Ascending aorta (tissue), 2 donors: ENCODE results near the gene SLC2A10. TPM values are rescaled to one million over a fixed set of nuclear protein-coding genes. Genes with fewer than 3 reads are reported as not detected.

Experiments
- DNase-seq, 2 donors: peaks; one replicate each; pipeline ENCODE4 v3.0.0-alpha.2; 2019; ENCODE audit warnings: low spot score in 2 of 2
- H3K27ac ChIP-seq, 2 donors: fragments of 200-600 bp; sonication (generic); one replicate each; pipeline ENCODE4 v1.5.1; 2016 to 2017; ENCODE audit warnings: mild to moderate bottlenecking in 1 of 2
- H3K27me3 ChIP-seq: fragments of 200-600 bp; sonication (generic); one replicate; pipeline ENCODE4 v1.5.1; 2017
- H3K36me3 ChIP-seq, 2 donors: fragments of 200-600 bp; sonication (generic); one replicate each; pipeline ENCODE4 v1.5.1; 2016
- H3K4me1 ChIP-seq, 2 donors: fragments of 200-600 bp; sonication (generic); one replicate each; pipeline ENCODE4 v1.5.1; 2016 to 2017; ENCODE audit warnings: mild to moderate bottlenecking in 1 of 2
- H3K4me3 ChIP-seq, 2 donors: fragments of 200-600 bp; sonication (generic); one replicate each; pipeline ENCODE4 v1.5.1; 2016 to 2017; ENCODE audit warnings: mild to moderate bottlenecking in 1 of 2
- H3K9me3 ChIP-seq, 2 donors: fragments of 200-600 bp; sonication (generic); one replicate each; pipeline ENCODE4 v1.5.1; 2016
- CTCF ChIP-seq, 3 experiments: fragments of 200-600 bp in 2 of 3; fragments of 450-650 bp in 1 of 3; sonication (generic) in 2 of 3; IDR thresholded peaks; one replicate each; pipeline ENCODE4 v1.5.1; 2016 to 2019; ENCODE audit warnings: antibody characterized with exemption in 3 of 3, mild to moderate bottlenecking in 1 of 3, moderate library complexity in 1 of 3
- intact Hi-C: fragments of 100-400 bp; cut with DNase I; formaldehyde crosslinking; loops from one replicate; pipeline ENCODE4 v1.15.1; 2023
- total RNA-seq: library from RNA; depleted of rRNA; stranded (reverse); fragments of >200 nt; gene quantifications from one replicate; pipeline ENCODE4 v1.1.0, GENCODE V29; 2016

SLC2A10 gene
- total RNA-seq, 1 donor from 2014 or later = 13.1 TPM

- Histone ChIP-seq H3K27ac (no peak overlapping the region), H3K4me1 (peaks cover 0 to 5% of the 10 kb centered on the region in 2 donors), H3K4me3 (no peak overlapping the region), H3K9me3 (no peaks in the 10 kb centered on the region), H3K27me3 (no peaks in the 10 kb centered on the region), H3K36me3 (no peaks in the 10 kb centered on the region)
- TF ChIP-seq CTCF (IDR thresholded peaks at IDR 0.05) = no peak
- intact Hi-C loops = no loop called here
- DNase-seq = no peak
These were observed 1.1 kb upstream of the SLC2A10 start for GRCh38 chr20:46708172-46708860.

GRCh38 chr20:46709055-46709458, 392 bp upstream of the SLC2A10 start:
- Histone ChIP-seq H3K4me3 (peak overlapping the region; percentile 69 to 81), H3K4me1 (peaks cover 0 to 5% of the 10 kb centered on the region in 2 donors), H3K27me3 (no peaks in the 10 kb centered on the region), H3K27ac (peak overlapping the region; percentile 61 to 74), H3K36me3 (no peaks in the 10 kb centered on the region), H3K9me3 (no peaks in the 10 kb centered on the region)
- intact Hi-C loops = loop anchor here (1.0 kb wide), 1 partner anchor 20 kb away; the partner anchor contains the start of gene TP53RK
- TF ChIP-seq CTCF (IDR thresholded peaks at IDR 0.05) = no peak
- no peak for DNase-seq

GRCh38 chr20:46710153-46710913, 884 bp downstream of the SLC2A10 start:
- Histone ChIP-seq H3K36me3 (no peaks in the 10 kb centered on the region), H3K27me3 (no peaks in the 10 kb centered on the region), H3K9me3 (no peaks in the 10 kb centered on the region), H3K27ac (peak overlapping the region; percentile 61 to 74), H3K4me1 (peaks cover 0 to 5% of the 10 kb centered on the region in 2 donors), H3K4me3 (peak overlapping the region; percentile 69 to 81)
- intact Hi-C loops = no loop called here
- no peak for DNase-seq
- no peak for TF ChIP-seq CTCF (IDR thresholded peaks at IDR 0.05)

GRCh38 chr20:46712056-46712636, 2.7 kb downstream of the SLC2A10 start:
- Histone ChIP-seq H3K9me3 (no peaks in the 10 kb centered on the region), H3K27ac (no peak overlapping the region), H3K4me1 (peaks cover 0 to 5% of the 10 kb centered on the region in 2 donors), H3K27me3 (no peaks in the 10 kb centered on the region), H3K4me3 (no peak overlapping the region), H3K36me3 (no peaks in the 10 kb centered on the region)
- DNase-seq = no peak
- intact Hi-C loops = no loop called here
- TF ChIP-seq CTCF (IDR thresholded peaks at IDR 0.05) = no peak

- peaks cover 0 to 5% of the 10 kb centered on the region in 2 donors for H3K4me1 ChIP-seq
- H3K36me3 ChIP-seq = no peaks in the 10 kb centered on the region
- no peak for TF ChIP-seq CTCF (IDR thresholded peaks at IDR 0.05)
- H3K27me3 ChIP-seq = no peaks in the 10 kb centered on the region
- no peaks in the 10 kb centered on the region for H3K9me3 ChIP-seq
- intact Hi-C loops = no loop called here
- H3K4me3 ChIP-seq = no peak overlapping the region
- no peak overlapping the region for H3K27ac ChIP-seq
- no peak for DNase-seq
These were observed 4.7 kb downstream of the SLC2A10 start for GRCh38 chr20:46713957-46714834.
